Endothelial cell of umbilical vein (primary cell): ENCODE results near the gene PPP1R18.

Experiments
- CTCF ChIP-seq, 2 donors: IDR thresholded peaks; 1 replicate in 1 of 2; 2 replicates in 1 of 2; pipeline ENCODE4 v1.5.1; 2011; ENCODE audit warnings: low read length in 2 of 2, mild to moderate bottlenecking in 2 of 2, moderate library complexity in 2 of 2, control low read depth in 1 of 2, inconsistent platforms in 1 of 2, low read depth in 1 of 2; ENCODE audit not compliant: insufficient read depth in 1 of 2; ENCODE audit errors: extremely low read depth in 1 of 2
- EZH2 ChIP-seq: IDR thresholded peaks from 2 replicates; pipeline ENCODE4 v1.6.1; 2012; ENCODE audit warnings: borderline replicate concordance, low read depth, mild to moderate bottlenecking, moderate library complexity, low read length, inconsistent platforms; ENCODE audit not compliant: severe bottlenecking
- FOS ChIP-seq: IDR thresholded peaks from 2 replicates; pipeline ENCODE4 v1.6.1; 2011; ENCODE audit warnings: mild to moderate bottlenecking, low read length, moderate library complexity, borderline replicate concordance; ENCODE audit not compliant: insufficient read depth
- JUN ChIP-seq: IDR thresholded peaks from 2 replicates; pipeline ENCODE4 v1.6.1; 2011; ENCODE audit warnings: borderline replicate concordance, low read depth; ENCODE audit not compliant: insufficient read length, insufficient read depth
- MAX ChIP-seq: IDR thresholded peaks from 2 replicates; pipeline ENCODE4 v1.6.1; 2011; ENCODE audit not compliant: insufficient read depth, insufficient read length
- POLR2A ChIP-seq: IDR thresholded peaks from 2 replicates; pipeline ENCODE4 v1.6.1; 2012; ENCODE audit warnings: low read depth, mild to moderate bottlenecking, control low read depth, low read length
- POLR2AphosphoS5 ChIP-seq: IDR thresholded peaks from 2 replicates; pipeline ENCODE4 v1.6.1; 2012; ENCODE audit warnings: low read depth, mild to moderate bottlenecking, control low read depth, low read length, moderate library complexity; ENCODE audit not compliant: insufficient read depth

GRCh38 chr6:30722280-30723112, 36.1 kb upstream of the PPP1R18 start:
- TF ChIP-seq POLR2A (peak; percentile 76), CTCF (IDR thresholded peaks at IDR 0.05; ENCODE audit: extremely low read depth in 1 of 2, insufficient read depth in 1 of 2, low read depth in 1 of 2, low read length in 2 of 2) (peak; percentile 83 to 87), EZH2 (no peak), POLR2AphosphoS5 (peak; percentile 36), JUN (no peak), FOS (no peak), MAX (no peak)
